ENCODE results near the gene ATXN7L2.
A peak's percentile ranks its signal among the peaks of the same experiment; 100 is the strongest.

The ATXN7L2 gene

DNA sequence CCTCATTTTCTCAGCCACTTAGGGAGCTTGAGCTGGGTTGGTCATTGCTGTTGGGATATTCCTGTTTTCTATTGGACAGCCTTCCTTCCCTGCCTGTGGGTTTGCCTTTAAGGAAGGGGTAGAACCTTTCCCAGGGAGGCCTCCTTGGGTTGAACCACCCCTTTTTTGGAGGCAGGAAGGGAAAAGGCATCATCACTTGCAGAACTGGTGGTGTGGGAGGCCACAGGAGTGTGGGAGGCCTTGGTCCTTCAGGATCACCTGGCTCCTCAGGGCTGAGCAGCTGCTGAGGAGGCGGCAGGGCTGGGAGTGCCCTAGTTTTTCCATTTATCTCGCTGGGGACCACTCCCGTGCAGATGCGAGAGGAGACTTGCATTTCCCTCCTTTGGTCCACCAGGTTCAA, 9.5 kb downstream of the ATXN7L2 start:
- no peak for ATAC-seq (replicated peaks)
- Mint-ChIP-seq H3K4me1 (ENCODE audit: low read depth in 2 of 2) (peaks cover 25 to 36% of the 10 kb centered on the region in 2 donors), H3K27me3 (no peaks in the 10 kb centered on the region), H3K9me3 (no peaks in the 10 kb centered on the region), H3K36me3 (ENCODE audit: insufficient read depth) (peaks cover 27% of the 10 kb centered on the region), H3K4me3 (peak overlapping the region; percentile 40 to 95), H3K27ac (peak overlapping the region in 1 of 2 donors; percentile 81)
- no peak for DNase-seq

GRCh38 chr1:109493805-109494539, 10.3 kb downstream of the ATXN7L2 start, which contains the start of gene CYB561D1:
TSS of gene CYB561D1 (plus strand) at chr1:109494094. CDS start at chr1:109494140, 46 bp downstream.
- no peaks in the 10 kb centered on the region for H3K9me3 Mint-ChIP-seq
- H3K4me3 Mint-ChIP-seq = peak within 1 kb of the TSS; percentile 95
- peak; percentile 88 to 90 (median 90) for DNase-seq
- ATAC-seq (replicated peaks) = peak; percentile 90
- H3K36me3 Mint-ChIP-seq (ENCODE audit: insufficient read depth) = peaks cover 26% of the 10 kb centered on the region
- peak within 1 kb of the TSS; percentile 81 to 93 for H3K27ac Mint-ChIP-seq
- no peaks in the 10 kb centered on the region for H3K27me3 Mint-ChIP-seq
- H3K4me1 Mint-ChIP-seq (ENCODE audit: low read depth in 2 of 2) = peaks cover 25 to 39% of the 10 kb centered on the region in 2 donors

DNA sequence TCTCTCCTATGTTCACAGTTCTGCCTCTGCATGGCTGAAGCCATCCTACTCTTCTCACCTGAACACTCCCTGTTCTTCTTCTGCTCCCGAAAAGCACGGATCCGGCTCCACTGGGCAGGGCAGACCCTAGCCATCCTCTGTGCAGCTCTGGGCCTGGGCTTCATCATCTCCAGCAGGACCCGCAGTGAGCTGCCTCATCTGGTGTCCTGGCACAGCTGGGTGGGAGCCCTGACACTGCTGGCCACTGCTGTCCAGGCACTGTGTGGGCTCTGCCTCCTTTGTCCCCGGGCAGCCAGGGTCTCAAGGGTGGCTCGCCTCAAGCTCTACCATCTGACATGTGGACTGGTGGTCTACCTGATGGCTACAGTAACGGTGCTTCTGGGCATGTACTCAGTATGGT, 12.0 kb downstream of the ATXN7L2 start:
- Mint-ChIP-seq H3K36me3 (ENCODE audit: insufficient read depth) (peaks cover 29% of the 10 kb centered on the region), H3K4me3 (peak overlapping the region; percentile 68 to 95), H3K9me3 (no peaks in the 10 kb centered on the region), H3K4me1 (ENCODE audit: low read depth in 2 of 2) (peaks cover 40 to 52% of the 10 kb centered on the region in 2 donors), H3K27me3 (no peaks in the 10 kb centered on the region), H3K27ac (peak overlapping the region in 1 of 2 donors; percentile 86)
- DNase-seq = no peak
- ATAC-seq (replicated peaks) = no peak

DNA sequence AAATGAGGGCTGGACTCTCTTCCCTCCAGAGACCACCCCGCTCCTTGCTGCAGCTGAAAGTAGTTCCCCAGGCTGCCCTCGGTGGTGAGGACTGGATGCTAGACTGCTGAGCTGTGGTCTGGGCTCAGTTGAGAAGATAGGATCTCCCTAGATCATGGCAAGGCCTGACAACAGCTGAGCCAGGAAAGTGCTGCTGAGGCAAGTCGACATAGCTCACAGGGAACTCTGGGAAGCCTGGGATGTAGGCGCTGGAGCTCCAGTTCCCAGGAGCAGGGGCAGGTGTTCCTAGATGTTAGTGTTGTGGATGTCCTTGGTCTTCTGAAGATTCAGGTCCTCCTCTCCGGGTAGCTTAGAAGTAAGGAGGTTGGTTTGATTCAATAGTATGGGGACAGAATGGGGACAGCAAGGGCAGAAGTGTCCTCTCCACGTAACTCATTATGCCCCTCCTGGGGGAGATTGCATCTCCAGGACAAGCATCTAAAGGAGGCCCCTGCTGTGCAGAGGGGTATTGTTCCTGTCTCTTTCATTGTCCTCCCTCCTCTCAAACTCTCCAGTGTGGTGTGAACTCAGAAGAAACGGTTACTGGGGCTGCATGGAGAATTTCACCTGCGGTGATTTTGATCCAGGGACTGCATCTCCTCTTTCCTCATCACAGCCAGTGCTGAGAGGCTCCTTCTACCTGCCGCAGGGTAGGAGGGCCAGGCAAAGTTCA, 13.9 kb downstream of the ATXN7L2 start:
- Mint-ChIP-seq H3K27me3 (no peaks in the 10 kb centered on the region), H3K36me3 (ENCODE audit: insufficient read depth) (peaks cover 23% of the 10 kb centered on the region), H3K27ac (peak overlapping the region in 1 of 2 donors; percentile 69), H3K4me3 (peak overlapping the region in 1 of 2 donors; percentile 27), H3K9me3 (no peaks in the 10 kb centered on the region), H3K4me1 (ENCODE audit: low read depth in 2 of 2) (peaks cover 56 to 65% of the 10 kb centered on the region in 2 donors)
- DNase-seq (no peak), ATAC-seq (replicated peaks) (no peak)

GRCh38 chr1:109498161-109498801, 14.6 kb downstream of the ATXN7L2 start:
- Mint-ChIP-seq H3K36me3 (ENCODE audit: insufficient read depth) (peaks cover 23% of the 10 kb centered on the region), H3K4me3 (no peak overlapping the region), H3K27ac (peak overlapping the region in 1 of 2 donors; percentile 80), H3K4me1 (ENCODE audit: low read depth in 2 of 2) (peaks cover 62 to 70% of the 10 kb centered on the region in 2 donors), H3K27me3 (no peaks in the 10 kb centered on the region), H3K9me3 (no peaks in the 10 kb centered on the region)
- no peak for DNase-seq
- no peak for ATAC-seq (replicated peaks)

DNA sequence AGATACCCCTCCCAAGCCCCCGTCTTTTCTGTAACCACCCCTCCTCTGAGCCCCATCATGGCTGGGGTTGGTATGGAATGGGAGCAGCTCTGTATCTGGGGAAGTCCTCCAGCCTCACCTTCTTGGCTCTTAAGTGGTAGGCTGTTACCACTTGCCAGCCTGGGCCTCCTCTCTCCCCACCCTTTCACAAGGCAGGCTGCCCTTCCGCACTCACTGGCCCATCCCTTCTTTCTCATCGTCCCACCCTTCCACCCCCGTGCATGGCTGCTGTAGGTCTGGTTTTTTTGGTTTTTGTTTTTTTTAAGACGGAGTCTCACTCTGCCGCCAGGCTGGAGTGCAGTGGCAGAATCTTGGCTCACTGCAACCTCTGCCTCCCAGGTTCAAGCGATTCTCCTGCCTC, 15.4 kb downstream of the ATXN7L2 start:
- peak overlapping the region in 1 of 2 donors; percentile 80 for H3K27ac Mint-ChIP-seq
- ATAC-seq (replicated peaks) = no peak
- peaks cover 64 to 73% of the 10 kb centered on the region in 2 donors for H3K4me1 Mint-ChIP-seq (ENCODE audit: low read depth in 2 of 2)
- H3K4me3 Mint-ChIP-seq = no peak overlapping the region
- H3K9me3 Mint-ChIP-seq = no peaks in the 10 kb centered on the region
- peaks cover 21% of the 10 kb centered on the region for H3K36me3 Mint-ChIP-seq (ENCODE audit: insufficient read depth)
- no peaks in the 10 kb centered on the region for H3K27me3 Mint-ChIP-seq
- DNase-seq = no peak

DNA sequence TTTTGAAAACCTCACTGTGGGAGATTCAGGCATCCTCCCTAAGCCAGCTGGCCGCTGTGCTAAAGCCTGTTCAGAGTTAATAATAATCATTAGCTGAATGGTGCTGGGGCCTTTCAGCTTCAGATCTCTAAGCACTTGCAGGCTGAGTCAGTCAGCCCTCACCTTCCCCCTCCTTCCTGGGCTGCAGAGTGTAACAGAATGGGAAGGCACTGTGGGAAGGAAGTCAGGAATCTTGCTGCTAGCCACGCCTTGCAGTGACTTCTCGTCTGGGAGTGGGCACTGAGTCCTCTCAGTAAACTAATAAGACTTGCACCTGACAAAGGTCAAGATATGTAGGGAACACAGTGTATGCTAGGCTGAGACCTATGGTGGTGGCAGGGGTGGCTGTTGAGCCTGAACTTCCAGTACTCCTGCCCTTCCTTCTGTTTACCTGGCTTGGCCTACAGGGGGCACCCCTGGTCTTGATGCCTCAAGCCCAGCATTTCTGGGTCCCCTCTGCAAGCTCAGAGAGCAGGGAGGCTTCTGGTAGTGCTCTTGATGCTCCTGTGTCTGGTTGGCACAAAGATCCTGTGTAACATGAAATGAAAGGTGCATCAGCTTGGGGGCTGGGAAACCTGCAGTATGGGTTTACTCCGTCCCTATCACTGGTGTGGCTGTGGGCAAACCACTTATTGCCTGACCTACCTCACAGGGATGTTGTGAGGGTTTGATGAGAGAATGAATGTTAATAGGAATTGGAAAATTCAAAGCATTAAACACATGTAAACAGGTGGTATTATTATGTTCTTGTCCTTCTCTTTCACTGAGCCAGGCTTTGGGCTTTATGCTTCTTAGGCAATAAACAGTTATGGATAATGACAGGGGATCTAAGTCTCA, 16.2 kb downstream of the ATXN7L2 start:
- Mint-ChIP-seq H3K4me3 (peak overlapping the region in 1 of 2 donors; percentile 33), H3K27ac (peak overlapping the region; percentile 49 to 80), H3K36me3 (ENCODE audit: insufficient read depth) (peaks cover 18% of the 10 kb centered on the region), H3K9me3 (no peaks in the 10 kb centered on the region), H3K27me3 (no peaks in the 10 kb centered on the region), H3K4me1 (ENCODE audit: low read depth in 2 of 2) (peaks cover 69 to 71% of the 10 kb centered on the region in 2 donors)
- ATAC-seq (replicated peaks) = peak; percentile 16
- DNase-seq = peak; percentile 45 to 52 (median 47)

DNA sequence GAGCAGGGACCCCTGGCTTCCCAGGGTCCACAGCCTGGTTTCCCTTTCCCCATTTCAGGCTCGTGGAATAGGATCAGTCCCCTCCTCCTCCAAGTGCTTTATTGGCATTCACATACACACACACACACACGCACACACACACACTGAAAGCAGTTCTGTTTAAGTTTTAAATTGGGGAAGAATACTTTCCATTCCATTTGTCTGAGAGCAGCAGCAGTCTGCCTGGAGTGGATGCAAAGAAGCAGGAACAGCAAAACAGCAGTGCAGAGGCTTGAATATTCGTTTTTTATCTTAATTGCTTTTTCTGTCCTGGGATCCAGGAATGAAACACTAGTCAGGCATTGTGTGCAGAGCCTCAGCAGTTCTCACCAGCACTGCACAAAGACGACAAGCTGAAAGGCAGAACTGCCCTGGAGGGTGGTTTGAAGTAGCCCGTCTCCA, 17.3 kb downstream of the ATXN7L2 start:
- no peak for ATAC-seq (replicated peaks)
- Mint-ChIP-seq H3K4me3 (peak overlapping the region; percentile 74 to 83), H3K36me3 (ENCODE audit: insufficient read depth) (peaks cover 18% of the 10 kb centered on the region), H3K4me1 (ENCODE audit: low read depth in 2 of 2) (peaks cover 68 to 73% of the 10 kb centered on the region in 2 donors), H3K27me3 (no peaks in the 10 kb centered on the region), H3K9me3 (no peaks in the 10 kb centered on the region), H3K27ac (peak overlapping the region in 1 of 2 donors; percentile 80)
- DNase-seq = no peak

DNA sequence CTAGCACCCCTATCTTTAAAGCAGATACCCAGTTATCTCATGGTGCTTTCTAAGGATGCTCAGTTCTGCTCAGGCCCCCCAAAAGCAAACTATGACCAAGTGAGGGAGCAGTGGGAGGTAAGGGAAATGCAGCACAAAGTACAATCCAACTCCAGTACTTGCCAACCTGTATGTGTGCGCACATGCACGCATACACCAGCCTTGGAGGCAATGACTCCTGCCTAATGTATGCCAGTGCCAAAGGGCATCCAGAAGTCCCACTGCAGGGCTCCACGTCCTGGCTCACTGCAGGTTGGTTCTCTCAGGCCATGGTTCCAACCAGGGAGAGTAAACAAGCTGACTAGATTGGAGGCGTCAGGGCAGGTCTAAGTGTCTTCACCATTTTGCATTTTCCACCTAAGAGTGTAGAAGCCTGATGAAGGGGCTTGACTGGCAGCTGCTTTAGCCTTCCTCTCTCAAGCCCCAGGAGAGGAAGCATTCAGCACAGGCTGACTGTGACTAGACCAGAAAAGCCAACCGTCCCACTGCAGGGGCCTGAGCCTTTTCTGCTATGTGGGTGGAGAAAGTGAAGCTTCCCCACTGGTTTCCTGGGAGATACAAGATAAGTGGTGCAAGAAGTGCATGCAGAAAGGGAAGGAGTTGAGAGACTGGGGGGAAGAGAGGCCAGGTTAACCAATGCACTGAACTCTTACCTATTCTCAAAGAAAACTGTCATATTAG, 18.1 kb downstream of the ATXN7L2 start:
- Mint-ChIP-seq H3K4me3 (peak overlapping the region; percentile 74 to 83), H3K27ac (peak overlapping the region; percentile 80 to 90), H3K36me3 (ENCODE audit: insufficient read depth) (peaks cover 11% of the 10 kb centered on the region), H3K4me1 (ENCODE audit: low read depth in 2 of 2) (peaks cover 66 to 68% of the 10 kb centered on the region in 2 donors), H3K9me3 (no peaks in the 10 kb centered on the region), H3K27me3 (no peaks in the 10 kb centered on the region)
- ATAC-seq (replicated peaks) = peak; percentile 13
- DNase-seq = no peak

DNA sequence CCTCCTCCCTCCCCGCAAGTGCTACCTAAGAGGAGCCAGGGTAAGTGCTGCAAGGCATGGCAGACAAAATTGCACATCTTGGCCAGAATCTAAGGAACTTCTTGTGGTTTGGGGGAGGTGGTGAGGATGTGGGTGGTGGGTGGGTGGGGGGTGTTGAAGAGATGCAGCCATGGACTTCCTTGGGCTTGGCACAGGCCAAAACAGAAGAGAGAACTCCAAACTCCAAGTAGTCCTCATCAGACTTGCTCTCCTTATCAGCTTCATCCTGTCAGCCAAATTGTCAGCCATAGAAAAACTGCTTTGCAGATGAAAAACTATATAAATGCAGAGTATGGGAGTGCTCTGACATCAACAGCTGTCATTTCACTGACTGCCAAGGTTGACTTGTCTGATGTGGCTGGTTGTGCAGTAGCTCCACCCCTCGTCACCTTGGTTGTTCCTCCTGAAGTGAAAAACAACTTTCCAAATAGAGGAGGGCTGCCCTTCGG, 18.7 kb downstream of the ATXN7L2 start:
- Mint-ChIP-seq H3K27ac (peak overlapping the region; percentile 80 to 90), H3K36me3 (ENCODE audit: insufficient read depth) (peaks cover 10% of the 10 kb centered on the region)

DNA sequence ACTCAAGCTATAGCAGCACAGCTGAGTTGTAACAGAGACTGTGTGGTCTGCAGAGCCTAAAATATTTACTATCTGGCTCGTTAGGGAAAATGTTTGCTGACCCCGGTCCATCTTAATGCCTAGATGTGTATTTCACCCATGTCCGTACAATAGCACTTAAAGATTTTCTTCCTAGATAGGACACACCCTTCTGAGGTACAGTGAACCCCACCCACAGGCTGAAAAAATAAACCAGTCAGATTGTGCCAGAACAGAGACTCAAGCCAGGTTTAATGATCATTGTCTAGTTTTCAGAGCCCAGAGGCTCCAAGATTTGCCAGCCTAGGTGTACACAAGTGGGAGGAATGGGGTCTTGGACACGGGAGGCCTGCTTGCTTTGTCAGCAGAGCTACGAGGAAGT, 20.2 kb downstream of the ATXN7L2 start:
- no peak for DNase-seq
- no peaks in the 10 kb centered on the region for H3K9me3 Mint-ChIP-seq
- H3K4me1 Mint-ChIP-seq (ENCODE audit: low read depth in 2 of 2) = peaks cover 73 to 78% of the 10 kb centered on the region in 2 donors
- peaks cover 9% of the 10 kb centered on the region for H3K36me3 Mint-ChIP-seq (ENCODE audit: insufficient read depth)
- peak overlapping the region; percentile 61 to 71 for H3K4me3 Mint-ChIP-seq
- no peaks in the 10 kb centered on the region for H3K27me3 Mint-ChIP-seq
- ATAC-seq (replicated peaks) = no peak
- peak overlapping the region; percentile 31 to 59 for H3K27ac Mint-ChIP-seq

More for the DNA sequence above, 18.7 kb downstream of the ATXN7L2 start:
- Mint-ChIP-seq H3K9me3 (no peaks in the 10 kb centered on the region), H3K4me1 (ENCODE audit: low read depth in 2 of 2) (peaks cover 64 to 73% of the 10 kb centered on the region in 2 donors), H3K27me3 (no peaks in the 10 kb centered on the region), H3K4me3 (peak overlapping the region; percentile 74 to 83)
- DNase-seq (peak; percentile 39 to 43 (median 41)), ATAC-seq (replicated peaks) (peak; percentile 90)

DNA sequence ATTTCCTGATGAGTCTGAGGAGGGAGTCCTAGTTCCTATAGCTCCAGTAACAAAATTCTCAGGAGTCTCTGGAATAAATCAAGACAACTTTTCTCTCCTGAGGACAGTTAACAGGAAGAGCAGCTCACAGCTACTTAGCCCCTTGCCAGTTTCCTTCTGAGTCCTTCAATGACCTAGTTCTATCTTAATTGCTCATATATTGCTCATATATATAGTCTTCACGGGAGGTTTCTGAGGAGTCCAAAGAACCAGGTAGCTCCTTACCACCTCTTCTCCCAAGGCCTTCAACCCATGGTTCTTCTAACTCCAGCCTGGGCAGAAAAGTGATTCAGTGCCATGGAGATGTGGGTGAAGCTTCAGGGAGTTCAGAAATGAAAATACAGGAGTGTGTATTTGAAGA, 21.3 kb downstream of the ATXN7L2 start:
- ATAC-seq (replicated peaks) (no peak), DNase-seq (no peak)
- Mint-ChIP-seq H3K4me1 (ENCODE audit: low read depth in 2 of 2) (peaks cover 70 to 72% of the 10 kb centered on the region in 2 donors), H3K4me3 (peak overlapping the region; percentile 32 to 34), H3K27ac (peak overlapping the region; percentile 59 to 64), H3K36me3 (ENCODE audit: insufficient read depth) (peaks cover 2% of the 10 kb centered on the region), H3K9me3 (no peaks in the 10 kb centered on the region), H3K27me3 (no peaks in the 10 kb centered on the region)
